SK-N-SH treated with all-trans-retinoic acid at 6 μM for 48 hours (cell line): ENCODE data around the gene MAPKAPK2.

Experiments used
- CSDC2 ChIP-seq: fragments of 250-450 bp; sonication (Bioruptor Pico); IDR thresholded peaks from 2 replicates; pipeline ENCODE4 v1.5.0; 2020; ENCODE audit warnings: mild to moderate bottlenecking, moderate library complexity
- ESRRG ChIP-seq: fragments of 250-450 bp; sonication (Bioruptor Pico); IDR thresholded peaks from 2 replicates; pipeline ENCODE4 v1.6.1; 2021; ENCODE audit warnings: mild to moderate bottlenecking
- ZFP3 ChIP-seq: fragments of 250-450 bp; sonication (Bioruptor Pico); IDR thresholded peaks from 2 replicates; pipeline ENCODE4 v1.5.0; 2020; ENCODE audit warnings: mild to moderate bottlenecking, moderate library complexity
- TF ChIP-seq, protein P1 (sequence below): fragments of 250-450 bp; sonication (Bioruptor Pico); IDR thresholded peaks from 2 replicates; pipeline ENCODE4 v1.8.0; 2021; ENCODE audit warnings: low read depth, mild to moderate bottlenecking, moderate library complexity, borderline replicate concordance

DNA sequence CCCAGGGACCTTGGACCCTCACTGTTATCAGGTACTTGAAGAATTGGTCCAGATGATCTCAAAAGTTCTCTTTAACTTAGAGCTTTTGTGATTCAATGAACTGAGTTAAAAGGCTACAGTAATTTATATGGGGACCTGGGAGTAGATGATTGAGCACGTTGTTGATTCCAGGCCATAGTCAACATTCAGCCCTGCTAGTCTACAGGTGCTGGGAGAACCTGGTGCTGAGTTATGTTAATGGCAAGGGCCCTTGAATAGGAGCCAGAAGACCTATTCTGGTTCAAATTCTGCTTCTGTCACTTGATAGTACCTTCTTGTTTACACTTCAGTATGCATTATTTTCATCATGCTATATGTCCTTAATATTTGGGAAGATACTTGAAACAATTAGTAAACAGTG lies 38.2 kb upstream of the MAPKAPK2 start:
- TF ChIP-seq CSDC2 (CRISPR knock-in tag) (no peak), ESRRG (CRISPR knock-in tag) (no peak), ZFP3 (no peak)
- TF ChIP-seq, protein P1, sequence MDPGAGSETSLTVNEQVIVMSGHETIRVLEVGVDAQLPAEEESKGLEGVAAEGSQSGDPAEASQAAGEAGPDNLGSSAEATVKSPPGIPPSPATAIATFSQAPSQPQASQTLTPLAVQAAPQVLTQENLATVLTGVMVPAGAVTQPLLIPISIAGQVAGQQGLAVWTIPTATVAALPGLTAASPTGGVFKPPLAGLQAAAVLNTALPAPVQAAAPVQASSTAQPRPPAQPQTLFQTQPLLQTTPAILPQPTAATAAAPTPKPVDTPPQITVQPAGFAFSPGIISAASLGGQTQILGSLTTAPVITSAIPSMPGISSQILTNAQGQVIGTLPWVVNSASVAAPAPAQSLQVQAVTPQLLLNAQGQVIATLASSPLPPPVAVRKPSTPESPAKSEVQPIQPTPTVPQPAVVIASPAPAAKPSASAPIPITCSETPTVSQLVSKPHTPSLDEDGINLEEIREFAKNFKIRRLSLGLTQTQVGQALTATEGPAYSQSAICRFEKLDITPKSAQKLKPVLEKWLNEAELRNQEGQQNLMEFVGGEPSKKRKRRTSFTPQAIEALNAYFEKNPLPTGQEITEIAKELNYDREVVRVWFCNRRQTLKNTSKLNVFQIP (CRISPR knock-in tag): no peak
